ENCODE data around the gene GALE.
"Not testable (repeated sequence)": the region's sequence is repeated elsewhere in the genome, so short reads cannot be mapped to it uniquely, and the experiment has no call there.

Gene GALE

DNA sequence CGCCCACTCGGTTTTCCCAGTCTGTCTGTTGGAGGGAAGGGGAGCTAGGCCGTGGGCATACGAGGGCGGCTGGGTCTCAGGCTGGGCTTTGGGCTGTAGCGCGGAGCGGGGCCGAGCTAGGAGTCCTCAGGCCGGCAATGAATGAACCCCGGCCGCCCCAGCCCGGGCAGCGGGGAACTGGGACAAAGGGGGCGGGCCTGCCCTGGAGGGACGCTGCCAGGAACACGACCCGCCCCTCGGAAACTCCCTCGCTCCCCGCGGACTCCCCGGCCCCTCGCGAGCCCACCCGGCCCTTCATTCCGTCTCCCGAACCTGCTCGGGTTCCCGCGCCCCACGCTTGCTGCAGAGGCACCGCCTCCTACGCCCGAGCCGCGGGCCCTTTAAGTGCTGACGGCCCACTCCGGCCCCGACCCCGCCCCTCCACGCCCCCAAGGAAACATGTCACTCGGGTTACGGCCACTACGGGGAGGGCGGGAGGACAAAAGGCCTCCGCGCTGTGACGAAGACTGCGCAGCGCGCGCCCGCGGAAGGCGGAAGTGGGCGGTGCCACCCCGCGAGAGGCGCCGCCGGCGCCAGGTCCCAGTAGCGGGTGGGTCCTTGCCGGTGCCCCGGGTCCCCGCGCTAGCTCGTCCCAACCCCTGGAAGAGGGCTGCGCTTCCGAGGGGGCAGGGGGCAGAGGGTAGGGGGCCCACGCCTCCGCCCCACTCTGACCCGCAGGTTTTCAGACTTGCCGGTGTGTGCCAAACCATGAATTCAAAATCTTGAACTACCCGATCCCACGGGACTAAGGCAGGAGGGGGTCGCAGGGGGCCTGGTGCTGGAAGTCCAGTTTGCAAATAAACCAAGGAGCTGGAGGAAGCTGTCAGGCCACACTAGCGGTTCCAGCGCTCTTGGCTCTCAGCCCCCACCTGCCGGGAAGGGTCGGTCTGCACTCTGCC is at the start of gene GALE:
TSS of gene GALE (minus strand) at position 355 of the 938 bp plus-strand sequence. CDS start 1,747 bp downstream, outside the sequence.
- ATAC-seq, result peak; percentile 90
- DNase-seq, result peak; percentile 97

DNA sequence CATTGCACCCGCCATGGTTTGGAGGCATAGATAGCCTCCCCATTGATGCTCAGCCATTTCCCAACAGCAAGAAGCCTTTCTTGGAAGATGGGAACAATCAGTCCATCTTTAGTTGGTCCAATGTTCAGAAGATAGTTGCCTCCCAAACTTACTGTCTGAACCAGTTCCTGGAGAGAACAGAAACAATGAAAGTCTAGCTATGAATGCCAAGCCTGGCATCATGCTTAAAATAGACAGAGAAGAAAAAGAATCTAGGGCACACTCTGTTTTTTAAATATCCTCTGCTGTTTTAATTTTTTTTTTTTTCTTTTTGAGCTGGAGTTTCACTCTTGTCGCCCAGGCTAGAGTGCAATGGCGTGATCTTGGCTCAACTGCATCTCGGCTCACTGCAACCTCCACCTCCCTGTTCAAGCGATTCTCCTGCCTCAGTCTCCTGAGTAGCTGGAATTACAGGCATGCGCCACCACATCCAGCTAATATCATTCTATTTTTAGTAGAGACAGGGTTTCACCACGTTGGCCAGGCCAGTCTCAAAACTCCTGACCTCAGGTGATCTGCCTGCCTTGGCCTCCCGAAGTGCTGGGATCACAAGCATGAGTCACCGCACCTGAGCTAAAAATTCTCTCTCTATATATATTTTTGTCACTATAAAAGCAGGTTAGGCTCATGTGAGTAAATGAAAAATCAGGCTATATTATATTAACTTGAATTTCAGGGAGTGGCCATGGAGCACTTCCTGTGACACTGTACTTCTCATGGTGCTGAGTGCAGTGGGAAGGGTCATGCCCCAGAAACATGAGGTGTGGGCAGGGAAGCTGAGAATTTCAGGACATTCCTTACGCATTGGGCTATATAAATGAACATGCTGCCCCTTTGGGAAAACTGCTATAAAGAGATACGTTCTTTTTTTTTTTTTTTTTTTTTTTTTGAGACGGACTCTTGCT is 48.4 kb upstream of the GALE start:
- no peak for DNase-seq
- ATAC-seq, result no peak

DNA sequence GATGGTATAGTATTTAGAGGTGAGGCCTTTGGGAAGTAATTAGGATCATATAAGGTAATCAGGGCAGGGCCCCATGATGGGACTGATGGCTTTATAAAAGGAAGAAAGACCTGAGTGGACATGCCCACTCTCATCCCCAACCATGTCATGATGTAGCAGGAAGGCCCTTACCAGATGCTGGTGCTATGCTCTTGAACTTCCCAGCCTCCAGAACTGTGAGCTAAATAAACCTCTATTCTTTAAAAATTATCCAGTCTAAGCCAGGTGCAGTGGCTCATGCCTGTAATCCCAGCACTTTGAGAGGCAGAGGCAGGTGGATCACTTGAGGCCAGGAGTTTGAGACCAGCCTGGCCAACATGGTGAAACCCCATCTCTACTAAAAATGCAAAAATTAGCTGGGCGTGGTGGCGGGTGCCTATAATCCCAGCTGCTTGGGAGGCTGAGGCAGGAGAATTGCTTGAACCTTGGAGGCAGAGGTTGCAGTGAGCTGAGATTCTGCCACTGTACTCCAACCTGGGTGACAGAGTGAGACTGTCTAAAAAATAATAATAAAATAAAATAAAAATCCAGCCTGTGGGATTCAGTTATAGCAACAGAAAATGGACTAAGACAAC is 47.0 kb upstream of the GALE start:
- not testable (repeated sequence) for ATAC-seq, DNase-seq

DNA sequence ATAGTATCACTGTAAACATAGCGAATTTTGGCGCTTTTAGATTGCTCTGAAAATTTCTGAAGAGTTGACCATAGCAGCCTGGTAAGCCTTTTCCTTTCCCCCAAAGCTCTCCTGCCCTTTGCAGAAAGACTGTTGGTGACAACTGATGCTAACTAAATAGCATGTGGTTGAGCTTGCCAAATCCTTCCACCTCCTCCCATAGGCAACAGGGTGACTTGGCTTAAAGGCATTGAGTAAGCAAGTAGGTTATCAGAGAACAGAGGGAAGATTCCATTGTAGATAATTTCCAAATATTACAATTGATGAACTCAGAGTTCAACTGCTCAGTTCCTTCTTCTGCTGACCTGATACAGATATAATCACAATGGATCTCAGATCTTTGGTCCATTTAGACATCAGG is 44.6 kb upstream of the GALE start:
- DNase-seq (no peak), ATAC-seq (no peak)

DNA sequence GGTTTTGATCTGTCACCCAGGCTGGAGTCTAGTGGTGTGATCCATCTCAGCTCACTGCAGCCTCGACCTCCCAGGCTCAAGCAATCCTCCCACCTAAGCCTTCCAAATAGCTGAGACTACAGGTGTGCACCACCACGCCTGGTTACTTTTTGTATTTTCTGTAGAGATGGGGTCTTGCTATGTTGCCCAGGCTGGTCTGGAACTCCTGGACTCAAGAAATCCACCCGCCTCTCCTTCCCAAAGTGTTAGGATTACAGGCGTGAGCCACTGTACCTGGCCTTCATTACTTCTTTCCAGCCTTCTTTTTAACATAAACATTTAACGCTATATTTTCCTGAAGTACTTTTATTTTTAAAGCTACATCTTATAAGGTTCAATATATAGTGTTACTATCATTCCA is 43.1 kb upstream of the GALE start:
- ATAC-seq (no peak), DNase-seq (no peak)

DNA sequence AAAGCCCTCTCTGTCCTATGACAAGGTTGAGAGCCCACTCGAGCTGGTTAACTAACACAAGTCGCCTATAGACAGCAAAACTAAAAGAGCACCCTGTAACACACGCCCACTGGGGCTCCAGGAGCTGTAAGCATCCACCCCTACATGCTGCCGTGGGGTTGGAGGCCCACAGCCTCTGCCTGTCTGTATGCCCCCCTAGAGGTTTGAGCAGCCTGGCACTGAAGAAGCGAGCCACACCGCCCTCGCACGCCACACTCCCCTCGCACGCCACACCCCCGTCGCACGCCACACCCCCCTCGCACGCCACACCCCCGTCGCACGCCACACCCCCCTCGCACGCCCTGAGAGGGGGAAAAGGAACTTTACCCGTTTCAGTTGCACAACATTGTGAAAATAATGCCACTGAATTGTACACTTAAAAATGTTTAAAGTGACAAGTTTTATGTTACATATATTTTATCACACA is 37.9 kb upstream of the GALE start:
- DNase-seq, result peak; percentile 80
- peak; percentile 97 for ATAC-seq

DNA sequence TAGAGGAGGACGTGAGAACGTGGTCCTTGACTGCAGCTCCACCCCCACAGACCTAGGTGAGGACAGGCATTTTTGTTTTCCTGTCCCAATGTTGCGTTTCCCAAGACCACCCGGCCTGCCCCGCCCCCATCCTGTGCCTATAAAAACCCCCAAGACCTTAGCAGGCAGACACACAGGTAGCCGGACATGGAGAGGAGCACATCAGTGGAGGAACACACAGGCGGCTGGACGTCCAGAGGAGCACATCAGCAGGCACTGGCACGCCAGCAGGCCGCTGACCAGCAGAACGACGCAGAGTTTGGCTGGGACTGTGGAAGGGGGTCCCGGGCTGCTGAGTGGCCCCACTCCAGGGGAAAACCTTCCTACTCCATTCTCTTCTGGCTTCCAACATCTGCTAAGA is 37.4 kb upstream of the GALE start:
- no peak for ATAC-seq
- no peak for DNase-seq

DNA sequence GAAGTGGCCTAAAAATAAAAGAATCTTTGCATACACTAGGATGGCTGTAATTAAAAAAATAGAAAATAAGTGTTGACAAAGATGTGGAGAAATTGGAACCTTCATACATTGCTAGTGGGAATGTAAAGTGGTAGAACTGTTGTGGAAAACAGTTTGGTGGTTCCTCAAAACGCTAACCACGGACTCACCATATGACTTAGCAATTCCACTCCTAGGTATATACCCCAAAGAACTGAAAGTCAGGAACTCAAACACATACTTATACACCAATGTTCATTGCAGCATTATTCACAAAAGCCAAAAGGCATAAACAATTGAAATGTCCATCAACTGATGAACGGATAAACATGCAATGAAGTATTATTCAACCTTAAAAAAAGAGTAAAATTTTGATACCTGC is 35.5 kb upstream of the GALE start:
- DNase-seq (no peak), ATAC-seq (peak; percentile 19)

DNA sequence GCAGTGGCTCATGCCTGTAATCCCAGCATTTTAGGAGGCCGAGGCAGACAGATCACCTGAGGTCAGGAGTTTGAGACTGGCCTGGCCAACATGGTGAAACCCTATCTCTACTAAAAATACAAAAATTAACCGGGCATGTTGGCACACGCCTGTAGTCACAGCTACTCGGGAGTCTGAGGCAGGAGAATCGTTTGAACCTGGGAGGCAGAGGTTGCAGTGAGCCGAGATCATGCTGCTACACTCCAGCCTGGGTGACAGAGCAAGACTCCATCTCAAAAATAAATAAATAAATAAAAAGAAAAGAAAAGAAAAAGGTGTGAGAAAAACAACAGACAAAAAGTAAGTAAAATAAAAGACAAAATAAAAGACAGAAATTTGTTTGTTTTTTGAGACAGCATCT is 33.6 kb upstream of the GALE start:
- not testable (repeated sequence) for ATAC-seq, DNase-seq

DNA sequence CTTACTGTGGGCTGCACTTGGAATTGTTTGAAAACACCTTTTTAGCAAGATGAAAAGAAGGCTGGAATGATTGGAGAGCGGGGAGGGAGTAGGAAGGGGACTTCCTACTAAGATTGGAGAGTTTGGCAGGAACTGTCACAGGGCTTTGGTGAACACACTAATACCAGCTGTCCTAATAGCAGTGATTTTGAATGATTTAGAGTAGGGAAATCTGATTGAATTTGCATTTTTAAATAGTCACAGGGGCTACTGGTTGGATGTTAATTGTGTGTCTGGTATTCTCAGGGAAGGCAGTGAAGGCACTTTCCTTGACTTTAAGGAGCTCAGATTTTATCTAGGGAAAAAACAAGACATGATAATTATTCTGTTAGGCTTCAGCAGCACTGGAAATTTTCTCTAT is 27.2 kb upstream of the GALE start:
- ATAC-seq (no peak), DNase-seq (no peak)

DNA sequence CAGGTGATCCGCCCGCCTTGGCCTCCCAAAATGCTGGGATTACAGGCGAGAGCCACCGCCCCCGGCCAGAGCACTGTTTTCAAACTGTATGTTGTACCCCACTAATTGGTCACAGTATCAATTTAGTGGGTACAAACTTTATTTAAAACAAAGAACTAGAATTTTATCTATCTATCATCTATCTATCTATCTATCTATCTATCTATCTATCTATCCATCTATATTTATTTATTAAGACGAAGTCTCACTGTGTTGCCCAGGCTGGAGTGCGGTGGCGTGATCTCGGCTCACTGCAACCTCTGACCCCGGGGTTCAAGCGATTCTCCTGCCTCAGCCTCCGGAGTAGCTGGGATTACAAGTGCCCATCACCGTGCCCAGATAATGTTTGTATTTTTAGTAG is 26.0 kb upstream of the GALE start:
- ATAC-seq, DNase-seq: not testable (repeated sequence)

DNA sequence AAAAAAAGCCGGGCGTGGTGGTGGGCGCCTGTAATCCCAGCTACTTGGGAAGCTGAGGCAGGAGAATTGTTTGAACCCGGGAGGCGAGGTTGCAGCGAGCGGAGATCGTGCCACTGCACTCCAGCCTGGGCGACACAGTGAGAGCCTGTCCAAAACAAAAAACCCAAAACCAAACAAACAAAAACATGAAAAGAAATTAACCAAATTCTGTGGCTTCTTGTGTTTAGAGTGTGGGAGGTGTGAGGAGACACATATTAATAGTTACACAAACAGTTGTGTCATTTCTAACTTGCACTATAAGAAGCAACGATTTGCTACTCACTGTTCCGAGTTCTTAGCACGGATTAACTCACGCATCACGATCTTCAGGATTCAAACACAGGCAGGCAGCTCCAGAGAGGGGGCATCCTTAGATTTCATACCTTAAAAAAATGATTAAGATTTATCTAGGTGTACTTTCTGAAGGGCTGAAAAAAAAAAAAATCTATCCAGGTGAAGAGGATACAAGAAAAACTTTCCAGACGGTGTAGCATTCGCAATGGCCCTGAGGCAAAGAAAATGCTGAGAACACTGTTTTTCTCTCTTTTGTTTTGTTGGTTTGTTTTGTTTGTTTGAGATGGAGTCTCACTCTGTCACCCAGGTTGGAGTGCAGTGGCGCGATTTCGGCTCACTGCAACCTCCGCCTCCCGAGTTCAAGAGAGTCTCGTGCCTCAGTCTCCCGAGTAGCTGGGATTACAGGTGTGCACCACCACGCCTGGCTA is 25.4 kb upstream of the GALE start:
- ATAC-seq (no peak), DNase-seq (no peak)

DNA sequence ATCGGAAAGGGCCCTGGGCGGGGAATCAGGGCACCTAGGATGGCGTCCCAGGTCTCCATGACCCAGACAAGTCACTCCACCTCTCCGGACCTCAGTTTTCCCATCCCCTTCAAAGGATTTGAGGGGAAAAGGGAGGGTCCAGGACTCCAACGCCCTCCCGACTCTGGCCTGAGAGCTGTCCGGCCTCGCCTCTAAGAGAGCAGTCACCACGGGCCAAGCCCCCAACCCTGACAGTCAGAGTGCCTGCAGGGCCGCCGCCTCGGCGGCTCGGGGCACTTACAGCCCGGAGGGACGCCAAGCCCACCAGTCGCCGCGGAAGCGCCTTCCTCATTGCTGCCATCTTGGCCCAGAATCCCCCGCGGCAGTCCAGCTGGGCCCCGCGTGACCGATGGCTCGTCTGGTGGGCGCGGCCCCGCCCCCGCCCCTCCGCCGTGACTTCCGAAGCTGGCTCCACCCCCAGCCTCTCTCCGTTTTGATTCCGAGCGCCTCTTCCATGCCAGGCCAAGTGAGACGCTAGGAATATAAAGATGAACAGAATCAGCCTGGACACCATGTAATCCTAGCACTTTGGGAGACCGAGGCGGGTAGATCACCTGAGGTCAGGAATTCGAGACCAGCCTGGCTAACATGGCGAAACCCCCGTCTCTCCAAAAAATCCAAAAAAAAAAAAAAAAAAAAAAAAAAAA is 24.7 kb upstream of the GALE start, which contains the start of gene HMGCL:
TSS of gene HMGCL (minus strand) at position 354 of the 686 bp plus-strand sequence. CDS start at position 340, 14 bp downstream.
- peak; percentile 92 for DNase-seq
- peak; percentile 97 for ATAC-seq

DNA sequence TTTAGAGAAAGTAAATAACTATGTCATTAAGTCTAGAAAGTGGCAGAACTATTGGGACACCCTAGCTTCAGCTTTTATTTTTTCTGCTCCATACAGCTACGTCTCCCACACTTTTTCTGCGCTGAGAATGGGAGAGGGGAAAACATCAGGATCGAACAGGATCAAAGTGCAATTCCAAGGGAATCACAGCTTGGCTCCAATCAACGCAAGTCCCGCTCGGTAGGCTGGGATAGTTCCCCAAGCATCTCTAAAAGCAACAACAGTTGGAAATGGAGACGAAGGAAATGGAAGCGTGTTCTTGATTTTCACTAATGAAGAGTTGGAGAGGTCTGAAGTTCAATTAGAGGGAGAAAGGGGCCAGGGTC is 24.1 kb upstream of the GALE start:
- no peak for ATAC-seq

DNA sequence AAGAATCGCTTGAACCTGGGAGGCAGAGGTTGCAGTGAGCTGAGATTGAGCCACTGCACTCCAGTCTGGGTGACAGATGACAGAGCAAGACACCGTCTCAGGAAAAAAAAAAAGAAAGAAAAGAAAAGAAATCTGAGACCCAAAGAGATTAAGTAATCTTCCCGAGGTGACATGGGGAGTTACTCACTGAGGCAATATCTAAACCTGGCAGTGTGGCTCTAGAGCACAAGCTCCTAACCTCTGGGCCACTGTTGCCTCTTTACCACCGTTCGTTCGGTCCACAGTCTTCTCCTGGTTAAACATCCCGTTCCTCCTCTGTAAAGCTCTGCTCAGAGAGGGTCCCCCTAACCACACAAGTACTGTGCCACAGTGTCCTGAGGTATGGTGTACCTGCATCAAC is 23.2 kb upstream of the GALE start:
- ATAC-seq (no peak), DNase-seq (no peak)

More for the DNA sequence above, 24.1 kb upstream of the GALE start:
- no peak for DNase-seq

DNA sequence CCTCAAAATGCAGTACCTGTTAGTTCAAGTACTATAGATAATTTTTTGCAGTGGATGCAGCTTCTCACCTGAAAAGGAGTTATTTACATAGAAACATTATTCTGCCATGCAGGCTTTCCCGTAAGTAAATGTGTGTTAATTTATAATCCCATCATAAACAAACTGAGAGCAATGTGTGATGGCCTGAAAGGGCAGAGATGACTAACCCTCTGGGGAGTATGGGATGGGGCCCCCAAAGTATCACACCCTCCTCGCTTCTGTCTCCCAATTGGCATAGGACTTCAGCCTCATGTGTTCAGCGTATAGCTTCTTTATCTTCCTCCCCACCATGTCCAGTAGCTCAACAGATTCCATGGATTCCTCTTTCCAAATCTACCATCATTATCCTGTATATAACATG is 17.1 kb upstream of the GALE start:
- no peak for DNase-seq
- ATAC-seq, result no peak

DNA sequence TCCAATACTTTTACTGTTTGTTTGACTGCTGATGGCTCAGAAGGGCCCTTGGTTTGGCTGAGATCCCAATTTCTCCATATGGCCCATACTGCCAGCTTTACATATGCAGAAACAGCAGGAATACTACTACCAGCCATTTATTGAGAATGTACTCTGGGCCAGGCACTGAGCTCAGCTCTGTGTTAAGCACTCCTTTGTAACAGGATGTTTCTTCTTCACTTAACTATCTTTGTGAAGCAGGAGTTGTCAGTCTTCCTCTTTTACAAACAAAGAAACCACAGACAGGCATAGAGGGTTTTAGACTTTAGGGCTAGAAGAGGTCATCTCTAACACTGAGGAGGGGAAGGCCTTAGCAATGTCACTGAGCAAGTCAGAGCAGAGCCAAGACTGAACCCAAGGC is 16.4 kb upstream of the GALE start:
- no peak for DNase-seq
- ATAC-seq, result no peak

DNA sequence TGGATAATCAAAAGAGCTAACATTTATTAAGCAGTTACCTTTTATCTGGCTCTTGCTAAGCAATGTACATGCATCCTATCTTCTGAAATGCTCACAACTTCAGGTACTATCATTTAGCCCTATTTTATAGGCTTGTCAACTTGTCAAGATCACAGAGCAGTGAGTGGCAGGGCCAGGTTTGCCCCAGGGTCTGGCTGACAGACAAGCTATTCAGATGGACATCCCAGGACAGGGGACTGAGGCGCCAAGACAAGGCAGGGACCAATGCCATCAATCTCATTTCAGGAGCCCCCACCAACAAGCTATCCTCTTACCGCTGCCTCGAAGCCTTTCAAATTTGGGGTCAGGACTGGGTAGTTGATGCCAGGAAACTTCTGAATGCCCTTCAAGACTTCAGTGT is 15.8 kb upstream of the GALE start:
- ATAC-seq (no peak), DNase-seq (no peak)

DNA sequence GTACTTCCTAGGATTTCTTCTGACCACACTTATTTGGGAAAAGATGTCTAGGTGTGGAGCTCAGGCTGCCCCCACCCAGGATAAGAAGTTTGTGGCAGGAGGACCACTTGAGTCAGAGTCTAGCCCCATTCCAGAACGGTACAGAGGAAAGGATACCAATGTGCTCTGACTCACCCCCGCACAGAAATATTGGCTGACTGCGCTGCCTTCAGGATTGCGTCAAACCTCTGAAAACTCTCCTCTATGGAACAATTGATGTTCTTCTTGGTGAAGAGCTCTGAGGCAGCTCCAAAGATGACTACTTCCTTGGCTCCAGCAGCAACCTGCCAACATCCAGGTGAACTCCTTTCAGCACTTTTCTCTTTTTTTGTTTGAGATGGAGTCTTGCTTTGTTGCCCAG is 13.5 kb upstream of the GALE start:
- no peak for DNase-seq
- ATAC-seq, result no peak

DNA sequence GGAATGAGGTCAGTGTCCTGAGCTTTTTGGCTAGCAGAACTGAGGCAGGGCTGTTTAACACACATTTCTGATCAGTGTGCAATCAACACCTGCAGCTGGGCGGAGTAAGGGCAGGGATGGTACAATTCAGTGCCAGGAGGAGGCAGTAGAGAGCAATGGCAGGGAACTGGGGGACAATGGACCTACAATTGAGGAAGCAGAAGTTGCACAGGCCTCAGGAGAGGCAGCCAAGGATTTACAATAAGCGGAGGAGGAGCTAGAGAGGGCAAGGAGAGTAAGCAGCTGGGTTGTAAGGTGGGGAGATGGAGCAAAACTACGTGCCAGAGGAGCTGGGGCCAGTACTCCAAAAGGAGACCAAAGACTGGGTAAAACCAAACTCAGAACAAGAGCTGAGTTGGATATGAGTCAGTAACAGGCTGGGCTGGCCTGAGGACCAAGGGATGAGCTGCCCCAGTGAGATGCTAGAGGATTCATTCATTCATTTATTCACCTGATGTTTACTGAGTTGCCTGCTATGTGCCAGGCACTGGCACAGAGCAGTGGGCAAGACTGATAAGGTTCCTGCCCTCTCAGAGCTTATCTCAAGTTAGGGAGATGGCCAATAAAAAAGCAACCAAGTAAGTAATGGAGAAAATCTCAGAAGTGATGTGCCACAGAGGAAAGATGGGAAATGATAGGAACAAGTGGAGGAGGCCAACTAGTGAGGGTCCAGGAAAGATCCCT is 10.4 kb upstream of the GALE start:
- ATAC-seq, result peak; percentile 68
- peak; percentile 62 for DNase-seq

Data from stimulated activated naive CD8-positive, alpha-beta T cell treated with anti-CD3 and anti-CD28 coated beads, Interleukin-15, Interleukin-2, amounts not matched to agents 100 U/mL and 50 U/mL, for 24 hours (primary cell).